Stomach (tissue), 4 donors: ENCODE measurements around the gene MYOM1.

Source experiments
- CTCF ChIP-seq, 7 experiments: fragments of 450-650 bp in 4 of 7; fragments of 200-600 bp in 3 of 7; sonication (generic) in 3 of 7; IDR thresholded peaks; one replicate each; pipeline ENCODE4 v1.5.1; 2016 to 2019; ENCODE audit warnings: antibody characterized with exemption in 7 of 7, control low read depth in 2 of 7, mild to moderate bottlenecking in 1 of 7
- EP300 ChIP-seq: sonication (generic); formaldehyde crosslinking; IDR thresholded peaks from one replicate; pipeline ENCODE4 v1.6.1; 2017; ENCODE audit warnings: antibody characterized with exemption
- POLR2A ChIP-seq, 4 donors: fragments of 450-650 bp; IDR thresholded peaks; one replicate each; pipeline ENCODE4 v1.6.1; 2016; ENCODE audit warnings: antibody characterized with exemption in 4 of 4, control low read depth in 2 of 4, mild to moderate bottlenecking in 1 of 4, moderate library complexity in 1 of 4
- POLR2AphosphoS5 ChIP-seq, 3 donors: sonication (generic); formaldehyde crosslinking; IDR thresholded peaks; one replicate each; pipeline ENCODE4 v1.6.1; 2016; ENCODE audit warnings: antibody characterized with exemption in 3 of 3

- TF ChIP-seq CTCF (IDR thresholded peaks at IDR 0.05) (no peak), POLR2A (IDR thresholded peaks at IDR 0.05) (no peak), EP300 (no peak), POLR2AphosphoS5 (IDR thresholded peaks at IDR 0.05) (no peak)
These were observed 80.4 kb downstream of the MYOM1 start for GRCh38 chr18:3139406-3139805.
